NB4 (cell line): Measurements from ENCODE around the gene GREB1.
A peak's percentile ranks its signal among the peaks of the same experiment; 100 is the strongest.

Source experiments
- DNase-seq: peaks from one replicate; pipeline ENCODE4 v3.0.0; 2010; ENCODE audit warnings: low read depth
- H3K4me3 ChIP-seq: one replicate; pipeline ENCODE4 v1.5.1; 2011; ENCODE audit warnings: mild to moderate bottlenecking, low read depth, low read length, moderate library complexity
- MAX ChIP-seq: IDR thresholded peaks from 2 replicates; pipeline ENCODE4 v1.6.1; 2011; ENCODE audit warnings: low read depth, low read length
- MYC ChIP-seq: IDR thresholded peaks from 2 replicates; pipeline ENCODE4 v1.6.1; 2011; ENCODE audit warnings: low read depth, low read length
- POLR2A ChIP-seq: IDR thresholded peaks from 2 replicates; pipeline ENCODE4 v1.6.1; 2011; ENCODE audit warnings: mild to moderate bottlenecking; ENCODE audit not compliant: insufficient read length; ENCODE audit errors: extremely low read depth
- TF ChIP-seq, protein P1 (sequence below): IDR thresholded peaks from one replicate; pipeline ENCODE4 v1.5.1; 2012; ENCODE audit warnings: low read depth, low read length

Gene GREB1

DNA sequence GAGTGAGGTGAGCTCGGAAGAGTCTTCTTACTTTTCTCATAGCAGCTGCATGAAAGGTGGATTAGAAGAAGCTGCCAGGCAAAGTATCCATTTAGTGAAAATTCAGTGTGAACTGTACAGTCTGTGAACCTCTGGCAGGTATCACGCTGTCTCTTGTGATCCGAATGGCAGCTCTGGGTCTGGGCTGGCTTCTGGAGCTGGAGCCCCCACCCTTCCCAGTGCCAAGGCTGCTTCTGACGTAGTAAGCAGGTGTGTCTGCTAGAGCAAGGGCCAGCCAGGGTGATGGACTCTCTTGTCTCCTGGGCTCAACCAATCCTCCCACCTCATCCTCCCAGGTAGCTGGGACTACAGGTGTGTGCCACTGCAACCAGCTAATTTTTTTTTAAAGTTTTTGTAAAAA lies 150.1 kb downstream of the GREB1 start:
- TF ChIP-seq POLR2A: no peak
- no peak for TF ChIP-seq MAX
- TF ChIP-seq MYC: no peak
- TF ChIP-seq, protein P1, sequence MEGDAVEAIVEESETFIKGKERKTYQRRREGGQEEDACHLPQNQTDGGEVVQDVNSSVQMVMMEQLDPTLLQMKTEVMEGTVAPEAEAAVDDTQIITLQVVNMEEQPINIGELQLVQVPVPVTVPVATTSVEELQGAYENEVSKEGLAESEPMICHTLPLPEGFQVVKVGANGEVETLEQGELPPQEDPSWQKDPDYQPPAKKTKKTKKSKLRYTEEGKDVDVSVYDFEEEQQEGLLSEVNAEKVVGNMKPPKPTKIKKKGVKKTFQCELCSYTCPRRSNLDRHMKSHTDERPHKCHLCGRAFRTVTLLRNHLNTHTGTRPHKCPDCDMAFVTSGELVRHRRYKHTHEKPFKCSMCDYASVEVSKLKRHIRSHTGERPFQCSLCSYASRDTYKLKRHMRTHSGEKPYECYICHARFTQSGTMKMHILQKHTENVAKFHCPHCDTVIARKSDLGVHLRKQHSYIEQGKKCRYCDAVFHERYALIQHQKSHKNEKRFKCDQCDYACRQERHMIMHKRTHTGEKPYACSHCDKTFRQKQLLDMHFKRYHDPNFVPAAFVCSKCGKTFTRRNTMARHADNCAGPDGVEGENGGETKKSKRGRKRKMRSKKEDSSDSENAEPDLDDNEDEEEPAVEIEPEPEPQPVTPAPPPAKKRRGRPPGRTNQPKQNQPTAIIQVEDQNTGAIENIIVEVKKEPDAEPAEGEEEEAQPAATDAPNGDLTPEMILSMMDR: no peak
- DNase-seq: no peak
- no peak overlapping the region for H3K4me3 ChIP-seq

GRCh38 chr2:11684894-11685460 lies 151.1 kb downstream of the GREB1 start:
- no peak for DNase-seq
- no peak for TF ChIP-seq MYC
- TF ChIP-seq MAX: no peak
- TF ChIP-seq POLR2A: no peak
- TF ChIP-seq, protein P1: no peak
- H3K4me3 ChIP-seq: no peak overlapping the region

GRCh38 chr2:11685906-11686470 lies 152.1 kb downstream of the GREB1 start:
- DNase-seq: no peak
- no peak overlapping the region for H3K4me3 ChIP-seq
- no peak for TF ChIP-seq MYC
- TF ChIP-seq POLR2A: no peak
- TF ChIP-seq, protein P1: no peak
- TF ChIP-seq MAX: no peak

DNA sequence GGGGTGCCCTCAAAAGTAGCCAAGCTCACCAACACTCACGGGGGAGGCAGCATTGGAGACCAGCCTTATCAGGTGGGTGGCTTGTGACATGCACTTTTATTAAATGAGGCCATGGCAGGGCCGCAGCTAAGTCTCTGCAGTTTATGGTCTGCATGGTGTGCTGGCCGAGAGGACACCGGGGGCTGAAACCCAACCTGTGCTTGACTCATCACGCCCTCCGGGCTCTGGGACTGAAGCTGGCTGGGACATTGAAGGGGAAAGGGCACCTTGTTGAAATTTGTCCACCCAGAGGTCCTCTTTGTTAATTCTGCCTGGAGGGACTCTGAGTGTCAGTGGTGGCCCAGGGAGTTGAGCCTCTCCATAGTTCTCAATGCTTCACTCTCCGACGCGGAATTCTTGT lies 153.9 kb downstream of the GREB1 start:
- peak overlapping the region; percentile 22 for H3K4me3 ChIP-seq
- TF ChIP-seq POLR2A (no peak), MAX (no peak), MYC (no peak)
- TF ChIP-seq, protein P1: no peak
- no peak for DNase-seq

- peak overlapping the region; percentile 33 for H3K4me3 ChIP-seq
- TF ChIP-seq MAX (0 out of 2 replicates have a peak, but pooled peaks have one; percentile 53), POLR2A (no peak), MYC (no peak; the same call in 1 of the 2 replicates)
- TF ChIP-seq, protein P1: peak; percentile 84
- peak; percentile 93 for DNase-seq
Observed at GRCh38 chr2:11688222-11689069, 154.6 kb downstream of the GREB1 start.
